ENCODE data around the gene KRTAP1-5.

- TF ChIP-seq CTCF (IDR thresholded peaks at IDR 0.05): no peak
- TF ChIP-seq POLR2A (IDR thresholded peaks at IDR 0.05): no peak
These were observed 15.9 kb upstream of the KRTAP1-5 start for GRCh38 chr17:41042953-41043352.

Measured in body of pancreas (tissue), 4 donors.